ENCODE results near the gene SBK2.
A peak's percentile ranks its signal among the peaks of the same experiment; 100 is the strongest.

SBK2 gene

DNA sequence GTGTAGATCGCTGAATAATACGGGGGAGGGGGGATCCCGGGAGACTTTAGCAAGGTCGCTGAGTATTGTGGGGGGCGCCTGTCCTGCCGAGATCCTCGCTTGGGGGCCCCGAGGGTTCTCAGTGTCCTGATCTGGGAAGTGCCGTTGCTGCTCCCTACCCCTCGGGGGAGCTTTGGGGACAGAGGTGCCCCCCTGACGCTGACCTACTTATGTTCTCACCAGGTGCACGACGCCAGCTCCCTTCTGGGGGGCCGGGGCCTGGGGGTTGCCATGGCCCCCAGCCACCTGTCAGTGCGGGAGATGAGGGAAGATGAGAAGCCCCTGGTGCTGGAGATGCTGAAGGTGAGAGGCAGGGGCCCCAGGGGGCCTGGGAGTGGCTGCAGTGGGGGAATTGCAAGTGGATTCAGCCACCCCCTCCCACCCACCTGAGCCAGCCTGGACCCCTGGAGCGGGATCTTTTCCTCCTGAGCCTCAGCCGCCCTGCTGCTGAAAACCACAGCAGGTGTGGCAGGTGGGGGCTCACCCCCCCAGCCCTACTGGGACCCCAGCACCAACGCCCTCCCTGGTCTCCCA lies 51.4 kb downstream of the SBK2 start:
- DNase-seq = no peak
- H3K4me3 ChIP-seq (ENCODE audit: low read depth in 1 of 2, low read length in 2 of 2) = peak overlapping the region; percentile 64 to 91
- TF ChIP-seq, protein P1, sequence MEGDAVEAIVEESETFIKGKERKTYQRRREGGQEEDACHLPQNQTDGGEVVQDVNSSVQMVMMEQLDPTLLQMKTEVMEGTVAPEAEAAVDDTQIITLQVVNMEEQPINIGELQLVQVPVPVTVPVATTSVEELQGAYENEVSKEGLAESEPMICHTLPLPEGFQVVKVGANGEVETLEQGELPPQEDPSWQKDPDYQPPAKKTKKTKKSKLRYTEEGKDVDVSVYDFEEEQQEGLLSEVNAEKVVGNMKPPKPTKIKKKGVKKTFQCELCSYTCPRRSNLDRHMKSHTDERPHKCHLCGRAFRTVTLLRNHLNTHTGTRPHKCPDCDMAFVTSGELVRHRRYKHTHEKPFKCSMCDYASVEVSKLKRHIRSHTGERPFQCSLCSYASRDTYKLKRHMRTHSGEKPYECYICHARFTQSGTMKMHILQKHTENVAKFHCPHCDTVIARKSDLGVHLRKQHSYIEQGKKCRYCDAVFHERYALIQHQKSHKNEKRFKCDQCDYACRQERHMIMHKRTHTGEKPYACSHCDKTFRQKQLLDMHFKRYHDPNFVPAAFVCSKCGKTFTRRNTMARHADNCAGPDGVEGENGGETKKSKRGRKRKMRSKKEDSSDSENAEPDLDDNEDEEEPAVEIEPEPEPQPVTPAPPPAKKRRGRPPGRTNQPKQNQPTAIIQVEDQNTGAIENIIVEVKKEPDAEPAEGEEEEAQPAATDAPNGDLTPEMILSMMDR (IDR thresholded peaks at IDR 0.05; ENCODE audit: borderline replicate concordance, extremely low read depth, low read length, poor library complexity, severe bottlenecking) = peak; percentile 11
- TF ChIP-seq EZH2 (IDR thresholded peaks at IDR 0.05; ENCODE audit: borderline replicate concordance, low read depth, low read length, severe bottlenecking) = no peak
- H3K27ac ChIP-seq (ENCODE audit: low read length) = peak overlapping the region; percentile 83
- H3K36me3 ChIP-seq (ENCODE audit: insufficient read depth, low read length) = peaks cover 23% of the 10 kb centered on the region
- peaks cover 7% of the 10 kb centered on the region; the same call in 1 of the 2 replicates for H4K20me1 ChIP-seq (ENCODE audit: insufficient read depth, low read length)
- peak overlapping the region; percentile 79 for H3K9ac ChIP-seq (ENCODE audit: low read depth, low read length)
- peak overlapping the region; percentile 98 for H3K4me2 ChIP-seq (ENCODE audit: insufficient read depth, low read length)
- no peaks in the 10 kb centered on the region for H3K9me3 ChIP-seq (ENCODE audit: insufficient read depth, low read length, severe bottlenecking)
- H2AFZ ChIP-seq (ENCODE audit: low read depth, low read length) = peak overlapping the region; percentile 91
- H3K79me2 ChIP-seq (ENCODE audit: insufficient read depth, low read length) = peaks cover 16% of the 10 kb centered on the region
- ATAC-seq (ENCODE audit: insufficient read depth, low read depth) = peak; percentile 33
- H3K4me1 ChIP-seq (ENCODE audit: insufficient read depth, low read length) = peaks cover 37% of the 10 kb centered on the region
- H3K27me3 ChIP-seq (ENCODE audit: insufficient read depth, low read length, poor library complexity) = no peaks in the 10 kb centered on the region

DNA sequence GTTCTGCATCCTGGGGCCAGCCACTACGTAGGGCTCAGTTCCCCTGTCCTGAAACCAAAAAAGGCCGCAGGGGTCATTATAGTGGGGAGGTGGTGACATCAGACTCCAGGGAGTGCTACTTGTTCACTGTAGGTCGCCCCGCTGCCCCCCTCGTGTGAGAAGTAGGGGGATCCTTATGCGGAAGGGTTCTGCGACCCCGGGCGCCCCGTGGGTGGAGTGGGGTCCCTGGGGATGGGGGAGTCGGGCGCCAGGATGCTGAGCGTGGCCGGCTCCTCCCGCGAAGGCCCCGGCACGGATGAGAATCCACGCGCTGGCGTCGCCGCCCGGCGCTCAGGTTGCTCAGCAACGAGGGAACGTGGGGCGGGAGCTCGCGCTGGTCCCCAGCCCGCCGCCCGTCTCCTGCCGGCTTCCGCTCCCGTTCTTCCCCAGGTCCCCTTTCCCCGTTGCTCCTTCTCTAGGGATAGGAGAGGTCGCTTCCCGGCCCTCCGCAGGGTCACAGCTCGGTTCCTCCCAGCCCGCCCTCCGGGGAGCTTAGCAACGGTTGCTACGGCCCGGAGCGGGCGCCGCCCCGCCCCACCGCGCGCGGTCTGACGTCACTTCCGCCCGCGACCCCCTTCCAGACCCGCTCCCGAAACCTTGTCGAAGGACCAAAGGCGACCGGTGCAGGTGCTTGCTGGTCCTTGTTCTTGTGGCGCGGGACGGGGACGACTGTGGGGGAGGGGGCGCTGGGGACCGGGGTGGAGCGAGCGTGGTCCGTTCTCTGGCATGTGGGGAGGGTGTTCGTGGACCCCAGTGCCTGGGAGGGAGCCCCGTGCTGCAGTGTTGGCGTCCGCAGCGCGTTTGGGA lies 52.1 kb downstream of the SBK2 start, which contains the start of gene NAT14:
Gene NAT14 (plus strand): TSS at position 596 of the 846 bp plus-strand sequence. CDS start 521 bp downstream, outside the sequence.
- Histone ChIP-seq H3K27me3 (ENCODE audit: insufficient read depth, low read length, poor library complexity) (no peaks in the 10 kb centered on the region), H3K9me3 (ENCODE audit: insufficient read depth, low read length, severe bottlenecking) (no peaks in the 10 kb centered on the region), H3K4me2 (ENCODE audit: insufficient read depth, low read length) (peak within 1 kb of the TSS; percentile 98), H3K36me3 (ENCODE audit: insufficient read depth, low read length) (peaks cover 23% of the 10 kb centered on the region), H3K4me3 (ENCODE audit: low read depth in 1 of 2, low read length in 2 of 2) (peak within 1 kb of the TSS; percentile 64 to 91), H3K27ac (ENCODE audit: low read length) (peak within 1 kb of the TSS; percentile 83), H3K9ac (ENCODE audit: low read depth, low read length) (peak within 1 kb of the TSS; percentile 79), H2AFZ (ENCODE audit: low read depth, low read length) (peak within 1 kb of the TSS; percentile 91), H4K20me1 (ENCODE audit: insufficient read depth, low read length) (peaks cover 7% of the 10 kb centered on the region; the same call in 1 of the 2 replicates), H3K4me1 (ENCODE audit: insufficient read depth, low read length) (peaks cover 37% of the 10 kb centered on the region), H3K79me2 (ENCODE audit: insufficient read depth, low read length) (peaks cover 19% of the 10 kb centered on the region)
- TF ChIP-seq EZH2 (IDR thresholded peaks at IDR 0.05; ENCODE audit: borderline replicate concordance, low read depth, low read length, severe bottlenecking) = no peak
- TF ChIP-seq, protein P1 (IDR thresholded peaks at IDR 0.05; ENCODE audit: borderline replicate concordance, extremely low read depth, low read length, poor library complexity, severe bottlenecking) = no peak
- ATAC-seq (ENCODE audit: insufficient read depth, low read depth) (peak; percentile 84), DNase-seq (peak; percentile 83)

DNA sequence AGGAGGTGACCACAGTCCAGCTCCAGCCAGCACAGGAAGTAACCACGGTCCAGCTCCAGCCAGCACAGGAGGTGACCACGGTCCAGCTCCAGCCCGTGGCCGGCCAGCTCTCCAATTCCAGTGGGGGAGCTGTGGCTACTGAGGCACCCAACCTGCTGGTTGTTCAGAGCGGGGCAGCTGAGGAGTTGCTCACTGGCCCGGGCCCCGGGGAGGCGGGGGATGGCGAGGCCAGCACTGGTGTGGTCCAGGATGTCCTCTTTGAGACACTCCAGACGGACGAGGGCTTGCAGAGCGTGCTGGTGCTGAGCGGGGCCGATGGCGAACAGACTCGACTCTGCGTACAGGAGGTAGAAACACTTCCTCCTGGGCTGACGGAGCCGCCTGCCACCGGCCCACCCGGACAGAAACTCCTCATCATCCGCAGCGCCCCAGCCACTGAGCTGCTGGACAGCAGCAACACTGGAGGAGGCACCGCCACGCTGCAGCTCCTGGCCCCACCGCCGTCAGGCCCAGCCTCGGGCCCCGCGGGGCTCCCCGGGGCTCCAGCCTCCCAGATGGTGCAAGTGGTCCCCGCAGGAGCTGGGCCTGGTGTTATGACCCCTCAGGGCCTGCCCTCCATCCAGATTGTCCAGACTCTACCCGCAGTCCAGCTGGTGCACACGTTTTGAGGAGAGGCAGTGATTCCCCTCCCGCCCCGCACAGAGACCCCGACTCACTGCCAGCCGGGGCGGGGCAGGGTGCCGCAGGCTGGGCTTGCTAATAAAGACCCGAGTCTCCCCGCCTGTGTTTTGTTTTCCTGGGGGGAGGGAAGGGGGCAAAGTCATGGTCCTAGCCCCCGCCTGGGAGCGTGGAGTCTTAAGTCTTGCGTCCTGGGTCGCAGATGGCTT lies 53.0 kb downstream of the SBK2 start:
- peak overlapping the region; percentile 83; the same call in 1 of the 2 replicates for H3K27ac ChIP-seq (ENCODE audit: low read length)
- peaks cover 23% of the 10 kb centered on the region for H3K36me3 ChIP-seq (ENCODE audit: insufficient read depth, low read length)
- DNase-seq (no peak), ATAC-seq (ENCODE audit: insufficient read depth, low read depth) (no peak)
- peak overlapping the region; percentile 64 to 91; a peak in 3 of 4 replicates for H3K4me3 ChIP-seq (ENCODE audit: low read depth in 1 of 2, low read length in 2 of 2)
- H2AFZ ChIP-seq (ENCODE audit: low read depth, low read length) = no peak overlapping the region
- H3K4me2 ChIP-seq (ENCODE audit: insufficient read depth, low read length) = peak overlapping the region; percentile 98
- H3K9me3 ChIP-seq (ENCODE audit: insufficient read depth, low read length, severe bottlenecking) = no peaks in the 10 kb centered on the region
- peaks cover 28% of the 10 kb centered on the region for H3K79me2 ChIP-seq (ENCODE audit: insufficient read depth, low read length)
- peak overlapping the region; percentile 79 for H3K9ac ChIP-seq (ENCODE audit: low read depth, low read length)
- TF ChIP-seq EZH2 (IDR thresholded peaks at IDR 0.05; ENCODE audit: borderline replicate concordance, low read depth, low read length, severe bottlenecking) = no peak
- TF ChIP-seq, protein P1 (IDR thresholded peaks at IDR 0.05; ENCODE audit: borderline replicate concordance, extremely low read depth, low read length, poor library complexity, severe bottlenecking) = no peak
- peaks cover 14% of the 10 kb centered on the region for H4K20me1 ChIP-seq (ENCODE audit: insufficient read depth, low read length)
- no peaks in the 10 kb centered on the region for H3K27me3 ChIP-seq (ENCODE audit: insufficient read depth, low read length, poor library complexity)
- H3K4me1 ChIP-seq (ENCODE audit: insufficient read depth, low read length) = peaks cover 46% of the 10 kb centered on the region
